CD14-positive monocyte (primary cell): ENCODE results near the gene CELF1. TPM values are rescaled to one million over a fixed set of nuclear protein-coding genes. Genes with fewer than 3 reads are reported as not detected.

ENCODE experiments used
- DNase-seq, 3 donors: peaks; one replicate each; pipeline ENCODE4 v3.0.0-alpha.2; 2011 to 2022
- H2AFZ ChIP-seq: 2 replicates; pipeline ENCODE4 v1.6.0; 2012; ENCODE audit warnings: mild to moderate bottlenecking, low read depth, low read length, inconsistent platforms; ENCODE audit not compliant: insufficient read depth, poor library complexity, severe bottlenecking
- H3K27ac ChIP-seq, 2 donors: 1 replicate in 1 of 2; 2 replicates in 1 of 2; pipeline ENCODE4 v1.5.1; 2012 to 2013; ENCODE audit warnings: low read length in 2 of 2, control low read depth in 1 of 2, inconsistent platforms in 1 of 2, low read depth in 1 of 2, mild to moderate bottlenecking in 1 of 2
- H3K27me3 ChIP-seq, 2 donors: one replicate each; pipeline versions ENCODE4 v1.6.0 to v1.6.1; 2011 to 2013; ENCODE audit warnings: low read length in 2 of 2; ENCODE audit not compliant: control insufficient read depth in 2 of 2, insufficient read depth in 2 of 2
- H3K36me3 ChIP-seq, 2 donors: replicated peaks in 1 of 2; 1 replicate in 1 of 2; 2 replicates in 1 of 2; pipeline versions ENCODE4 v1.5.1 to v1.6.1; 2012 to 2013; ENCODE audit warnings: low read length in 2 of 2, control low read depth in 1 of 2, inconsistent platforms in 1 of 2, mild to moderate bottlenecking in 1 of 2; ENCODE audit not compliant: insufficient read depth in 2 of 2, control insufficient read depth in 1 of 2
- H3K4me1 ChIP-seq, 2 donors: 1 replicate in 1 of 2; 2 replicates in 1 of 2; pipeline versions ENCODE4 v1.5.1 to v1.6.1; 2012 to 2013; ENCODE audit warnings: low read length in 2 of 2, control low read depth in 1 of 2, inconsistent platforms in 1 of 2, mild to moderate bottlenecking in 1 of 2, moderate library complexity in 1 of 2; ENCODE audit not compliant: insufficient read depth in 2 of 2, control insufficient read depth in 1 of 2
- H3K4me2 ChIP-seq: replicated peaks from 2 replicates; pipeline ENCODE3; 2012; ENCODE audit warnings: low read length, moderate library complexity, mild to moderate bottlenecking; ENCODE audit not compliant: poor library complexity, severe bottlenecking; ENCODE audit errors: extremely low read depth
- H3K4me3 ChIP-seq, 3 experiments: fragments of 200-600 bp in 1 of 3; sonication (generic) in 1 of 3; replicated peaks in 1 of 3; 1 replicate in 2 of 3; 2 replicates in 1 of 3; pipeline ENCODE4 v1.5.1; 2011 to 2013; ENCODE audit warnings: low read length in 3 of 3, mild to moderate bottlenecking in 3 of 3, control low read depth in 2 of 3, low read depth in 2 of 3, inconsistent platforms in 1 of 3, moderate library complexity in 1 of 3
- H3K79me2 ChIP-seq: 2 replicates; pipeline ENCODE4 v1.6.0; 2012; ENCODE audit warnings: mild to moderate bottlenecking, control low read depth, inconsistent platforms, low read length, moderate library complexity; ENCODE audit not compliant: insufficient read depth
- H3K9ac ChIP-seq: 2 replicates; pipeline ENCODE4 v1.6.0; 2017; ENCODE audit warnings: low read length, mild to moderate bottlenecking; ENCODE audit not compliant: insufficient read depth, poor library complexity, severe bottlenecking
- H3K9me3 ChIP-seq, 2 donors: replicated peaks in 1 of 2; 1 replicate in 1 of 2; 2 replicates in 1 of 2; pipeline versions ENCODE4 v1.5.1 to v1.6.1; 2012 to 2013; ENCODE audit warnings: low read length in 2 of 2, control low read depth in 1 of 2; ENCODE audit not compliant: control insufficient read depth in 1 of 2, insufficient read depth in 1 of 2
- H4K20me1 ChIP-seq: 2 replicates; pipeline ENCODE4 v1.6.0; 2012; ENCODE audit warnings: mild to moderate bottlenecking, low read length, control low read depth, moderate library complexity; ENCODE audit not compliant: insufficient read depth
- H3K27ac Mint-ChIP-seq, 7 donors: one replicate each; pipeline ENCODE4 v1.8.0; 2020; ENCODE audit warnings: mild to moderate bottlenecking in 7 of 7, mixed read lengths in 7 of 7, moderate library complexity in 6 of 7, inconsistent platforms in 2 of 7
- H3K27me3 Mint-ChIP-seq, 3 donors: one replicate each; pipeline ENCODE4 v1.8.0; 2021 to 2022; ENCODE audit warnings: low read depth in 3 of 3, mild to moderate bottlenecking in 3 of 3, mixed read lengths in 3 of 3, moderate library complexity in 3 of 3, inconsistent platforms in 1 of 3
- H3K36me3 Mint-ChIP-seq, 2 donors: one replicate each; pipeline ENCODE4 v1.8.0; 2020; ENCODE audit warnings: mixed read lengths in 2 of 2, inconsistent platforms in 1 of 2, mild to moderate bottlenecking in 1 of 2
- H3K4me1 Mint-ChIP-seq: one replicate; pipeline ENCODE4 v1.8.0; 2020; ENCODE audit warnings: mild to moderate bottlenecking, mixed read lengths
- H3K4me3 Mint-ChIP-seq, 2 donors: one replicate each; pipeline ENCODE4 v1.8.0; 2020; ENCODE audit warnings: mild to moderate bottlenecking in 2 of 2, mixed read lengths in 2 of 2, moderate library complexity in 1 of 2
- H3K9me3 Mint-ChIP-seq, 7 donors: one replicate each; pipeline ENCODE4 v1.8.0; 2020 to 2022; ENCODE audit warnings: mixed read lengths in 7 of 7, mild to moderate bottlenecking in 6 of 7, moderate library complexity in 6 of 7, inconsistent platforms in 2 of 7
- CTCF ChIP-seq: fragments of 200-600 bp; IDR thresholded peaks from one replicate; pipeline ENCODE4 v1.8.0; 2022; ENCODE audit warnings: antibody characterized with exemption, mild to moderate bottlenecking
- WGBS: methylation state at CpG from one replicate; pipeline ENCODE4 v1.1.5; 2013; ENCODE audit warnings: missing lambda C conversion rate; ENCODE audit not compliant: insufficient coverage; 5-methylcytosine and 5-hydroxymethylcytosine counted together
- intact Hi-C, 2 donors: fragments of 100-400 bp; cut with micrococcal nuclease; formaldehyde crosslinking; loops; one replicate each; pipeline versions ENCODE4 v1.15.0 to v1.15.1; 2023
- polyA plus RNA-seq, 3 donors: library from polyadenylated mRNA; depleted of rRNA in 1 of 3; unstranded in 2 of 3; stranded (reverse) in 1 of 3; fragments of 300-500 nt in 2 of 3; fragments of >200 nt in 1 of 3; fragmentation: Illumina TruSeq in 2 of 3; gene quantifications; 1 replicate in 2 of 3; 2 replicates in 1 of 3; pipeline ENCODE4 v1.2.3, GENCODE V29; 2012 to 2021

The CELF1 gene
- polyA plus RNA-seq, 3 donors: 27.2 to 117 (median 39.9) TPM

DNA sequence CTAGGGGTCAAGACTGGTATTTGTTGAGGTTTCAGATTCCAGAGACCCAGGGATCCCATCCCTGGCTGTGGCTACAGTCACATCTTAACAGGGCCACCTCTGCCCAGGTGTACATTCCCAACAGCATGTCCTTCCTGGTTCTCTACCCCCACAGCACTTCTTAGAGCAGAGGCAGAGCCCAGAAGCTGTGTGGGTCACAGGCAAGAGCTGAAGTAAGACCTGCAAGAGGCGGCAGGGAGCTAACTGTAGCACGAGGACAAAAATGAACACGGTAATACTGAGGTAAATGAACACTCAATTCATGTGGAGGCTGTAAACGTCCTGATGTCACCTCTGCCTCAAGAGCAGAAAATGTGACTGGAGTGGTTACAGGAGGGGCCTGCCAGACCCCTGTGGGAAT, 82.3 kb downstream of the CELF1 start:
- Mint-ChIP-seq H3K36me3 (peaks cover 83 to 100% of the 10 kb centered on the region in 2 donors), H3K4me1 (no peaks in the 10 kb centered on the region), H3K4me3 (no peak overlapping the region), H3K9me3 (no peaks in the 10 kb centered on the region), H3K27ac (peak overlapping the region in 4 of 7 donors; percentile 16 to 70 (median 42)), H3K27me3 (peaks cover 0 to 3% (median 0%) of the 10 kb centered on the region in 3 donors)
- Histone ChIP-seq H3K27me3 (no peaks in the 10 kb centered on the region), H3K9me3 (no peaks in the 10 kb centered on the region), H3K4me2 (no peak overlapping the region), H4K20me1 (peaks cover 96% of the 10 kb centered on the region), H3K4me1 (no peaks in the 10 kb centered on the region), H3K4me3 (no peak overlapping the region), H2AFZ (no peak overlapping the region), H3K27ac (peak overlapping the region in 1 of 2 donors; percentile 17), H3K36me3 (peaks cover 90 to 100% of the 10 kb centered on the region in 2 donors), H3K9ac (no peak overlapping the region), H3K79me2 (peaks cover 41% of the 10 kb centered on the region)
- intact Hi-C loops: no loop called here
- 97% methylated on average over 4 of the region's 4 CpGs for WGBS
- TF ChIP-seq CTCF: no peak
- no peak for DNase-seq

DNA sequence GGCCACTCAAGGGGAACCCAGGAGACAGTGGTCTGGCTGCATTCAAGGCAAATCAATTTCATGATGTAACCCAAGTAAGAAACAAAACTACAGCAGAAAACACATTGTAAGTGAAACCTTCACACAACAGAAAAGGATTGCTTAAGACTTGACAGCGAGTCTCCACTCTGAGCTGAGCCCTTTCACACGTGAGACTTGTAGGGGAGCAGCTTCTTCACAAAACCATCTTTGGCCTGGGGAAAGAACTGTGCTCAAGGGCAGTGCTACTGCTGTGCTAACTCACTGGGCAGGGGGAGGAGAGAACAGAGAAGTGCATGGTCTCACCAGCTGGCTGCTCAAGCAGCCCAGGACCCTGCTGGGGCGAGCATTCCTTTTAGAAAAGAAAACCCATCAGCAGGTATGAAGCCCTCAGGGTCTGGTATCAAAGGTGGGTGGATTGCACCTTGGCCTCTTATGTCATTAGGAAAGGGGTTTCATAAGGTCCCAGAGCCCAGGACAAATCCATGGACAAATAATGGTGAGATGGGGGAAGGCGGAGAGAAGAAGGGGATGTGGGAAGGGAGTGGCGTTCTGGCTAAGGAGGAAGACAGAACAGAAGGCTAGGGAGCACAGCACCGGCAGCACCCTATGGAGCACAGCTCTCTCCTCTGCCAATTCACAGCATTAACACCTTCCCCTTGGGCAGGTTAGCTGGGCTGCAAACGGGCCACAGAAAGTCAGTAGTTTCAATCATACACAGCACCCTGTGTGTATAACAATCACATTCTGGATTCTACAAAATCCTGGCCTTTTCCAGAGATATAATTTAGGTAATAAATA, 83.4 kb downstream of the CELF1 start:
- Histone ChIP-seq H3K4me1 (no peaks in the 10 kb centered on the region), H3K27ac (peak overlapping the region in 1 of 2 donors; percentile 69), H3K4me3 (no peak overlapping the region), H3K4me2 (no peak overlapping the region), H3K9ac (no peak overlapping the region), H4K20me1 (peaks cover 96% of the 10 kb centered on the region), H3K27me3 (no peaks in the 10 kb centered on the region), H3K79me2 (peaks cover 39% of the 10 kb centered on the region), H3K36me3 (peaks cover 89 to 100% of the 10 kb centered on the region in 2 donors), H2AFZ (no peak overlapping the region), H3K9me3 (no peaks in the 10 kb centered on the region)
- peaks cover 0 to 3% (median 0%) of the 10 kb centered on the region in 3 donors for H3K27me3 Mint-ChIP-seq
- H3K4me1 Mint-ChIP-seq: no peaks in the 10 kb centered on the region
- peaks cover 77 to 94% of the 10 kb centered on the region in 2 donors for H3K36me3 Mint-ChIP-seq
- no peak for TF ChIP-seq CTCF
- intact Hi-C loops: no loop called here
- no peak overlapping the region for H3K4me3 Mint-ChIP-seq
- H3K9me3 Mint-ChIP-seq: no peaks in the 10 kb centered on the region
- WGBS: 100% methylated on average over 2 of the region's 7 CpGs
- peak overlapping the region in 6 of 7 donors; percentile 37 to 73 (median 64) for H3K27ac Mint-ChIP-seq
- DNase-seq: no peak
